Endothelial cell of umbilical vein (primary cell): ENCODE measurements around the gene KRT79. TPM values are rescaled to one million over a fixed set of nuclear protein-coding genes. Genes with fewer than 3 reads are reported as not detected.

Experiments
- BruUV-seq: library from RNA; stranded (reverse); fragments of 400-500 nt; replicated peaks from 2 replicates; lab custom pipeline; 2021; lab: Mats Ljungman, UMichigan
- CTCF ChIA-PET: fragments of 300-600, 350-600 bp; sonication (Branson Sonifier 250); formaldehyde crosslinking; loops from one replicate; lab custom pipeline; 2021; ENCODE audit warnings: antibody characterized with exemption, inconsistent platforms; lab: Charles Lee
- POLR2A ChIA-PET: fragments of 300-600, 350-600 bp; sonication (Branson Sonifier 250); formaldehyde crosslinking; loops from one replicate; lab custom pipeline; 2021; ENCODE audit warnings: antibody characterized with exemption, inconsistent platforms; lab: Charles Lee
- DNase-seq: peaks from one replicate; pipeline ENCODE4 v3.0.0-alpha.2; 2011; ENCODE audit warnings: low read depth, low spot score
- FAIRE-seq: peaks from 2 replicates; lab custom pipeline; 2011; peaks lifted over from hg19 to GRCh38; lab: Jason Lieb, UNC
- H2AFZ ChIP-seq: 2 replicates; pipeline ENCODE4 v1.6.0; 2012; ENCODE audit warnings: low read depth, low read length, control low read depth, inconsistent platforms
- H3K27ac ChIP-seq: 2 replicates; pipeline ENCODE4 v1.5.1; 2011; ENCODE audit warnings: low read depth, mild to moderate bottlenecking, control low read depth, low read length, moderate library complexity; ENCODE audit not compliant: insufficient read depth
- H3K27me3 ChIP-seq, 2 experiments: 2 replicates each; pipeline versions ENCODE4 v1.6.0 to v1.6.1; 2011; ENCODE audit warnings: low read length in 2 of 2, mixed read lengths in 1 of 2; ENCODE audit not compliant: control insufficient read depth in 2 of 2, insufficient read depth in 2 of 2
- H3K36me3 ChIP-seq, 2 experiments: 2 replicates in 1 of 2; 3 replicates in 1 of 2; pipeline ENCODE4 v1.5.1; 2011; ENCODE audit warnings: low read length in 2 of 2, mild to moderate bottlenecking in 1 of 2, moderate library complexity in 1 of 2; ENCODE audit not compliant: control insufficient read depth in 2 of 2, insufficient read depth in 2 of 2; ENCODE audit errors: extremely low read depth in 1 of 2
- H3K4me1 ChIP-seq: 3 replicates; pipeline ENCODE4 v1.5.1; 2011; ENCODE audit warnings: mild to moderate bottlenecking, low read length; ENCODE audit not compliant: control insufficient read depth, insufficient read depth; ENCODE audit errors: extremely low read depth
- H3K4me2 ChIP-seq: 2 replicates; pipeline ENCODE4 v1.6.1; 2011; ENCODE audit warnings: low read length, control low read depth, mixed read lengths; ENCODE audit not compliant: insufficient read depth
- H3K4me3 ChIP-seq, 3 experiments: fragments of 200-600 bp in 1 of 3; sonication (generic), shearing (Covaris generic) in 1 of 3; replicated peaks in 1 of 3; 2 replicates each; pipeline ENCODE4 v1.5.1; 2011 to 2016; ENCODE audit warnings: control low read depth in 3 of 3, low read length in 3 of 3, mild to moderate bottlenecking in 2 of 3, inconsistent platforms in 1 of 3, low read depth in 1 of 3, moderate library complexity in 1 of 3; ENCODE audit not compliant: insufficient read depth in 1 of 3
- H3K79me2 ChIP-seq: 2 replicates; pipeline ENCODE4 v1.6.0; 2012; ENCODE audit warnings: low read length, inconsistent platforms; ENCODE audit not compliant: control insufficient read depth, insufficient read depth
- H3K9ac ChIP-seq: replicated peaks from 2 replicates; pipeline ENCODE3; 2011; ENCODE audit warnings: low read length, control low read depth; ENCODE audit not compliant: insufficient read depth; ENCODE audit errors: extremely low read depth
- H3K9me1 ChIP-seq: replicated peaks from 3 replicates; pipeline ENCODE4 v1.6.0; 2011; ENCODE audit warnings: mild to moderate bottlenecking, low read length; ENCODE audit not compliant: control insufficient read depth, insufficient read depth; ENCODE audit errors: extremely low read depth
- H3K9me3 ChIP-seq: replicated peaks from 2 replicates; pipeline ENCODE4 v1.5.1; 2012; ENCODE audit warnings: low read length, inconsistent platforms; ENCODE audit not compliant: control insufficient read depth, insufficient read depth
- H4K20me1 ChIP-seq: replicated peaks from 2 replicates; pipeline ENCODE3; 2011; ENCODE audit warnings: mild to moderate bottlenecking, low read length; ENCODE audit not compliant: control insufficient read depth, insufficient read depth; ENCODE audit errors: extremely low read depth
- EZH2 ChIP-seq: IDR thresholded peaks from 2 replicates; pipeline ENCODE4 v1.6.1; 2012; ENCODE audit warnings: borderline replicate concordance, low read depth, mild to moderate bottlenecking, moderate library complexity, low read length, inconsistent platforms; ENCODE audit not compliant: severe bottlenecking
- FOS ChIP-seq: IDR thresholded peaks from 2 replicates; pipeline ENCODE4 v1.6.1; 2011; ENCODE audit warnings: mild to moderate bottlenecking, low read length, moderate library complexity, borderline replicate concordance; ENCODE audit not compliant: insufficient read depth
- GATA2 ChIP-seq: IDR thresholded peaks from 2 replicates; pipeline ENCODE4 v1.7.0; 2011; ENCODE audit warnings: low read depth, mild to moderate bottlenecking, moderate library complexity, mixed read lengths, low read length; ENCODE audit not compliant: insufficient read length, insufficient read depth
- JUN ChIP-seq: IDR thresholded peaks from 2 replicates; pipeline ENCODE4 v1.6.1; 2011; ENCODE audit warnings: borderline replicate concordance, low read depth; ENCODE audit not compliant: insufficient read length, insufficient read depth
- MAX ChIP-seq: IDR thresholded peaks from 2 replicates; pipeline ENCODE4 v1.6.1; 2011; ENCODE audit not compliant: insufficient read depth, insufficient read length
- MYC ChIP-seq: IDR thresholded peaks from one replicate; pipeline ENCODE4 v1.6.1; 2011; ENCODE audit warnings: mild to moderate bottlenecking, low read depth, low read length
- POLR2A ChIP-seq: IDR thresholded peaks from 2 replicates; pipeline ENCODE4 v1.6.1; 2012; ENCODE audit warnings: low read depth, mild to moderate bottlenecking, control low read depth, low read length
- POLR2AphosphoS5 ChIP-seq: IDR thresholded peaks from 2 replicates; pipeline ENCODE4 v1.6.1; 2012; ENCODE audit warnings: low read depth, mild to moderate bottlenecking, control low read depth, low read length, moderate library complexity; ENCODE audit not compliant: insufficient read depth
- dilution Hi-C: fragments of 300-500 bp; cut with MboI; formaldehyde crosslinking; loops from one replicate; pipeline ENCODE4 v1.15.0; 2019; ENCODE audit warnings: low sequenced_read_pairs; ENCODE audit not compliant: extremely low pct_ligation_motif_present
- intact Hi-C: fragments of 100-400 bp; cut with micrococcal nuclease; formaldehyde crosslinking; loops from one replicate; pipeline ENCODE4 v1.10.0; 2022
- polyA plus RNA-seq, 4 experiments: library from polyadenylated mRNA; depleted of rRNA in 3 of 4; stranded (reverse) in 3 of 4; unstranded in 1 of 4; fragments of >200 nt; gene quantifications; 2 replicates each; pipeline versions ENCODE4 v1.2.1 to v1.2.3, GENCODE V29; 2011 to 2012; ENCODE audit warnings: missing spikeins in 1 of 4
- total RNA-seq: library from RNA; stranded (reverse); gene quantifications from 2 replicates; pipeline ENCODE4 v1.2.3, GENCODE V29; 2021
- TF ChIP-seq, protein P1 (sequence below), 2 donors: IDR thresholded peaks; 1 replicate in 1 of 2; 2 replicates in 1 of 2; pipeline ENCODE4 v1.5.1; 2011; ENCODE audit warnings: low read length in 2 of 2, mild to moderate bottlenecking in 2 of 2, moderate library complexity in 2 of 2, control low read depth in 1 of 2, inconsistent platforms in 1 of 2, low read depth in 1 of 2; ENCODE audit not compliant: insufficient read depth in 1 of 2; ENCODE audit errors: extremely low read depth in 1 of 2

Gene KRT79
- total and polyA plus RNA-seq, 2 donors (not counting 3 experiments of a cell fraction or from before 2014, with no cell fraction given): not detected

DNA sequence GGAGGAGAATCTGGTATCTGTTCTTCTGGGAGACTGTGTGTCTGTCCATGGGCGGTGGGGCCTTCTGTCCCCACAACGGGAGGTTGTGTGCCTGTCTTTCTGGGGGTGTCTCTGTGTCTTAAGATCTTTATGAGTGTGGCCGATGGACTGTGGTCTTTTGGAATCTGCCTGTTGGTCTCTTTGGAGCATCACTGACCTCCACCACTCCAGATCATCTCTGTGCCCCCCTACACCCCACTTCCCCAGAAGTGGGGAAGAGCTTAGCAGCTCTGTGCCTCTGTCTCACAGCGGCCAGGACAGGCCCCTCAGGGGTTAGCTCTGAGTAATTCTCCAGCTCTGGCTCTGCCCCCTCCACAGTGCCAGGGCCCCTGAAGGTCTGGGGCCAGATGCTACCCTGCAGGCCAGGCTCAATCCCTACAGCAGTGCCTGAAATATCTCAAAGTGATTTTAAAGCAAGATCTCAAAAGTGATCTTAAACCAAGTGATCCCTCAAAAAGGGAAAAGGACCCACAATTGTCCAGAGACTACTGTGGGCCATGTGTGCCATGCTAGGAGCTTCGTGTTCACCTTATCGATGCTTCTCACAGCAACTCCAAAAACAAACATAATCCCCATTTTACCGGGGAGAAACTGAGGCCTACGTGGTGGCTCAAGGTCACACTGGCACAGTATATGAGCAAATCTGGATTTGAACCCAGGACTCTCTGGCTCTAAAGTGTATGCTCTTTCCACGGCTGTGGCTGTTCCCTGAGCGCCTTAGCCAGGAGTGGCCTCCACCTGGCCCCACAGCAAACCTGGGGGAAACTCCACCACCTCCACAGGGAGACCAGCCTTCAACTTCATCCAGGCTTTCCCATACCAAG, 40.7 kb upstream of the KRT79 start:
- H3K4me3 ChIP-seq: peak overlapping the region in 2 of 3 experiments; percentile 10 to 38
- no peak for TF ChIP-seq POLR2A
- no peak for TF ChIP-seq JUN
- no peak for TF ChIP-seq POLR2AphosphoS5
- no peak for TF ChIP-seq MAX
- TF ChIP-seq MYC: no peak
- TF ChIP-seq, protein P1, sequence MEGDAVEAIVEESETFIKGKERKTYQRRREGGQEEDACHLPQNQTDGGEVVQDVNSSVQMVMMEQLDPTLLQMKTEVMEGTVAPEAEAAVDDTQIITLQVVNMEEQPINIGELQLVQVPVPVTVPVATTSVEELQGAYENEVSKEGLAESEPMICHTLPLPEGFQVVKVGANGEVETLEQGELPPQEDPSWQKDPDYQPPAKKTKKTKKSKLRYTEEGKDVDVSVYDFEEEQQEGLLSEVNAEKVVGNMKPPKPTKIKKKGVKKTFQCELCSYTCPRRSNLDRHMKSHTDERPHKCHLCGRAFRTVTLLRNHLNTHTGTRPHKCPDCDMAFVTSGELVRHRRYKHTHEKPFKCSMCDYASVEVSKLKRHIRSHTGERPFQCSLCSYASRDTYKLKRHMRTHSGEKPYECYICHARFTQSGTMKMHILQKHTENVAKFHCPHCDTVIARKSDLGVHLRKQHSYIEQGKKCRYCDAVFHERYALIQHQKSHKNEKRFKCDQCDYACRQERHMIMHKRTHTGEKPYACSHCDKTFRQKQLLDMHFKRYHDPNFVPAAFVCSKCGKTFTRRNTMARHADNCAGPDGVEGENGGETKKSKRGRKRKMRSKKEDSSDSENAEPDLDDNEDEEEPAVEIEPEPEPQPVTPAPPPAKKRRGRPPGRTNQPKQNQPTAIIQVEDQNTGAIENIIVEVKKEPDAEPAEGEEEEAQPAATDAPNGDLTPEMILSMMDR (IDR thresholded peaks at IDR 0.05; ENCODE audit: extremely low read depth in 1 of 2, insufficient read depth in 1 of 2, low read depth in 1 of 2, low read length in 2 of 2): no peak
- TF ChIP-seq GATA2: no peak
- no peak for TF ChIP-seq FOS
- no peak for TF ChIP-seq EZH2
- no peaks in the 10 kb centered on the region for H3K9me1 ChIP-seq
- no peaks in the 10 kb centered on the region for H4K20me1 ChIP-seq
- intact Hi-C loops (loop anchor here (5.0 to 10.0 kb wide), 2 partner anchors 483 to 660 kb away; no protein-coding TSS in a partner anchor), dilution Hi-C loops (loop anchor here (25.0 kb wide), 1 partner anchor 112 kb away; no protein-coding TSS in a partner anchor)
- no peaks in the 10 kb centered on the region for H3K27me3 ChIP-seq
- H2AFZ ChIP-seq: peak overlapping the region; percentile 90
- BruUV-seq: TSS peak; percentile 98
- no peaks in the 10 kb centered on the region for H3K36me3 ChIP-seq
- FAIRE-seq (no peak), DNase-seq (no peak)
- CTCF ChIA-PET: interaction anchor here (0.7 to 7.8 kb wide), 10 partner anchors 9 to 718 kb away, joined by 3 to 120 read pairs (median 5); no protein-coding TSS in a partner anchor
- H3K79me2 ChIP-seq: no peaks in the 10 kb centered on the region
- peaks cover 12% of the 10 kb centered on the region for H3K4me1 ChIP-seq
- peak overlapping the region; percentile 60 for H3K4me2 ChIP-seq
- H3K9ac ChIP-seq: peak overlapping the region; percentile 68
- no peaks in the 10 kb centered on the region for H3K9me3 ChIP-seq
- peak overlapping the region; percentile 56 for H3K27ac ChIP-seq
- POLR2A ChIA-PET: no interaction called here
